LHCN-M2 (cell line): ENCODE data around the gene CYB5R3. TPM values are rescaled to one million over a fixed set of nuclear protein-coding genes. Genes with fewer than 3 reads are reported as not detected.

ENCODE experiments used
- DNase-seq: peaks from one replicate; pipeline ENCODE4 v3.0.0-alpha.2; 2012; ENCODE audit warnings: low read depth
- total RNA-seq: library from RNA; depleted of rRNA; stranded (reverse); fragments of >200 nt; gene quantifications from 2 replicates; pipeline ENCODE4 v1.2.3, GENCODE V29; 2014

Gene CYB5R3
- total RNA-seq, 1 experiment from 2014 or later, result 193 TPM

DNA sequence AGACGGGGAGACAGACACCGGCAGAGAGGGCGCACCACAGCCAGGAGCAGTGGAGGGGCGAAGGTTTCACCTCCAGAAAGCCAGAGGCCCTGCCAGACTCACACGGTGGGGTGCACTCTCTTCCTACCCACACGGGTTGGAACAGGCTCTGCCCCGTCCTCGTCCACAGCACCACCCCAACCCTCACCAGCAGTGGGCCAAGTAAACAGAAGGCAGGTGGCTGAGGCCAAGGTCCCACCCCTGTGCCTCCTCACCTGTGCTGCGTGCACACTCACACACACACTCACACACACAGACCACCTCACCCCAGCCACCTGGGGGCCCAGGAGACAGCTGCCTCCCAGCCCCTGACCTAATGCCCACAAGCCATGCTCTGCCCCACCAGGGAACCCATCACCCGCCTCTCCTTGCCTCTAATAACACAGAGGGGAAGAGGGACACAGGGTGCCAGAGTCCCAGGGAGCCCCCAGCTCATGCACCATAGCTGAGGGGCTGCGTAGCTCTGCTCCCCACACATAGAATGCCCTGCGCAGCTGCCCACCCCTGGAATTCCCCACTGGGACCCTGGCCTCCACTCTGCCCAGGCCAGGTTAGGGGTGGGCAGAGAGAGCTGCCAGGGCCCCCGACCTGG lies 3.1 kb downstream of the CYB5R3 start:
- peak; percentile 62 for DNase-seq

DNA sequence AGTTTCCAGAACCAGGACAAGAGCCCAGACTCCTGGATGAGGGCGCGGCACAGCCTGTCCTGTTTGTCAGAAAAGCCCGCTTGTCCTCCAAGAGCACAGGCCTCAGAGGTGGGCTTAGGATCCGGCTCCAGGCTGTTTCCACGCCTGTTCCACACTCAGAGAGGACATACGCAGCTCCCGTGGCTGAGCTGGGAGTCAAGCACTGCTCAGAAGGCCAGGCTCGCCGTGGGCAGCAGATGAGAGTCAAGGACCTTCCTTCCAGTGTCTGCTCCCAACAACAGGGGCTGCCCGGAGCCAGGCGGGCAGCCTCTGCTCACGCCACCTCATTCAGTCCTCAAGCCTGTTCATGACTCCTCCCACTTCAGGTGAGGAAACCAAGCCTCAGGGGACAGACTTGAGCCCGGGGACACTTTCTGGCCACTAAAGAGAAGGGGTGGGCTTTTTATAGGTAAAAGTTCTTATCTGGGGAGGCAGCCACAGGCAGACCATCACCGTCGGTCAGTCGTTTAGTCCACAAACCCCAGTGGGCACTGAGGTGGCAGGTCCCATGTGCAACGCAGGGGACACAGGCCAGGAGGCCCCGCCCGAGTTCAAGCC lies 3.8 kb downstream of the CYB5R3 start:
- no peak for DNase-seq

GRCh38 chr22:42644422-42645340 lies 4.5 kb downstream of the CYB5R3 start:
- DNase-seq, result peak; percentile 77

DNA sequence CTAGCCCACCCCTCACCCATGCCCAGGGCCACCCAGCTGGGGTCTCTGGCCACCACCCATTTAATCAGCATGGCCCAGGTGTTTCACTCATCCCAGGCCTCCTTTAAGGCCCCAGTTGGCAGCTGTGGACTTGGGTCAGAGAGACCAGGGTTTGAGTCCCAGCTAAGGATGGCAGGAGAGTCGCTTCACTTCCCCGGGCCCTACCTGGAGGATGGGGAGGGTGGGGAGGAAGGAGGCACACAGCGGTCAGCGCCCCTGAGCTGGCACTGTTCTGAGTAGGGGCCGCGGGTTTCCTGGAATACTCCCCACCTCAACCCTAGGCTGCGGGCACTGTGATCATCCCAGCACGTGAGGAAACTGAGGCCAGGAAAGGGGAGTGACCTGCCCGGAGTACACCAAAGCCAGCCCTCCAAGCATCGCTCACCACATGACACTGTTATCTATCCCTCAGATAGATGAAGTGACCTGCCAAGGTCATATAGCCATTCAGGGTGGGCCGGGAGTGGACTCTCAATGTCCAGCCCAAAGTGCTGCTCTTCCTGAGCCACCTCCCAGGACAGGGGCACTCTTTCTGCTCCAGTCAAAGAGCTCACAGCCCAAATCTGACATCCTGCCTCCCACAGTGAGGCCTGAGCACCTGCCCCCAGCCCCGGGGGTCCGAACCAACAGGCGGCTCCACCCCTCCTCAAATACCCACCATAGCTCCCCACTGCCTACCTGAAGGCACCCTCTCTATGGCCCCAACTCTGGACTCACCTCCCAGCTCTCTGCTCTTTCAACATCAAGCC lies 5.4 kb downstream of the CYB5R3 start:
- DNase-seq, result no peak

DNA sequence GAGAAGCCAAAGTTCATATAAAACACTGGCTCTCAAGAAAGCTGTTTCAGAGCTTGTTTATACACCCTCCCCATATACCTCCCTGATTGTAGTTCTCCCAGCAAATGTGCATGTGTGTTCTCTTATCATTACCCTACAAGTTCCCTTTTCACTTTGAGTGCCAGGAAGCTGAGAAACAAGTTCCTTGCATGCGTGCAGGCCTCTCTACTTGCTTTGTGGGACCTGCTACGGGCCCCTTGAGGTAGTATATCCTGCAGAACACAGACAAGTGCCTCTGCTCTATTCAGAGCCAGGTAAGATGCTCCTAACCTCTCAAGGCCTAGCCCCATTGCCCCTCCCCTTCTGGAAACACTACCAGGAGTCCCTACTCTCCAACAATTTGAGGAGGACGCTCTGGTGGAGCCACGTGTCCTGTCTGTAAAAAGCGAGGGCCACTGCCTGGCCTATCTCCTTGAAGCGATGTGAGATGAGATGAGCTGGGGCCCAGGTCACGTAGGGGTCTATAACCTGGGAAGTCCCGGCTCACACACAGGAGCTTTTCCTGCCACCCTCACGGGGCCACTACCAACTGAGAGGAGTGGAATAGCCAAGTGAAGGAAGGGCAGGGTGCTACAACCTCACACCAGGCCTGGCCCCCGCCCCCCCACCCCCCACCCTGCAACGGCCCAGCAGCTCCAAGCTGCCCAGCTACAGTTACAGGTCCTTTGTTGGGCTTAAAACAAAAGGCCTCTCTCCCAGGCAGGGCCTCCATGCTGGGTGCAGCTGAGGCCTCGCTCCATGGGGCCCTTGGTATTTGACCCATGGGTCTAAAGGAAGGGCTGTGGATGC lies 6.2 kb downstream of the CYB5R3 start:
- DNase-seq, result no peak

GRCh38 chr22:42641801-42642413 lies 7.3 kb downstream of the CYB5R3 start:
- peak; percentile 84 for DNase-seq

- peak; percentile 66 for DNase-seq
Observed at GRCh38 chr22:42639541-42640241, 9.5 kb downstream of the CYB5R3 start.

DNA sequence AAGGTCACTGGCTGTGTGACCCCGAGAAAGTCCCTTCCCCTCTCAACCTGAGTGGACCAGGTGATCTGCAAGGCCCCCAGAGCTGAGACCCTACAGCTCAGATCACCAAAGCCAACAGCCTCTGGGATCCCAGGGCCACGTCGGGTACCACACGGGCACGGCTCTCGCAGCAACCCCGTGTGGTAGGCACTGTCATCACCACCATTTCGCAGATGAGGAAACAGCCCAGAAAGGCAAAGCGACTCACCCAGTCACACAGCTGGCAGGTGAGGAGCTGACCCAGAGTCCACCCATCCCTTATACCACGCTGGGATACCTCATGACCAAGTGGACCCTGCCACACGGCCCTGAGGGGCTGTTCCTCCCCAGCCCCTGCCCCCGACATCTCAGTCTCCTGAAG lies 11.6 kb downstream of the CYB5R3 start:
- no peak for DNase-seq

GRCh38 chr22:42636506-42636905 lies 12.7 kb downstream of the CYB5R3 start:
- DNase-seq, result no peak

DNA sequence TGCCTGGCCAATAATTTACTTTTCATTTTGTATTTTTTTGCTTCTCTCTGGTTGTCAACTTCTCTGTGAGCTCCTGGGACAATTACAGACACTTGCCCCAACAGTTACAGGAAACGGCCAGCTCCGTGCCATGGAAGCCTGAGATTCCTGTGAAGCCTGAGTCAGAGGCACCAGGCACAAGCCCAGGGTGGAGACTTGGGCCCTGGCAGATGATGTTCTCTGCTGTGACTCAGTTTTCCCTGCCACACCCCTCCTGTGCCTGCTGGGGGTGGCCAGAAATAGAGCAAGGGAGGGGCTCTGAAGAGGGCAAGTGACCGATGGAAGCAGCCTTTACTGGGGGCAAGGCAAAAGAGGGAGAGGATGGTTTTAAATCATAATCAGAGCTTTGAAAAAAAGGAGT lies 13.7 kb downstream of the CYB5R3 start:
- DNase-seq, result peak; percentile 96

- DNase-seq, result no peak
Observed at GRCh38 chr22:42633013-42633412, 16.2 kb downstream of the CYB5R3 start.

- no peak for DNase-seq
Observed at GRCh38 chr22:42632096-42632495, 17.1 kb downstream of the CYB5R3 start.

DNA sequence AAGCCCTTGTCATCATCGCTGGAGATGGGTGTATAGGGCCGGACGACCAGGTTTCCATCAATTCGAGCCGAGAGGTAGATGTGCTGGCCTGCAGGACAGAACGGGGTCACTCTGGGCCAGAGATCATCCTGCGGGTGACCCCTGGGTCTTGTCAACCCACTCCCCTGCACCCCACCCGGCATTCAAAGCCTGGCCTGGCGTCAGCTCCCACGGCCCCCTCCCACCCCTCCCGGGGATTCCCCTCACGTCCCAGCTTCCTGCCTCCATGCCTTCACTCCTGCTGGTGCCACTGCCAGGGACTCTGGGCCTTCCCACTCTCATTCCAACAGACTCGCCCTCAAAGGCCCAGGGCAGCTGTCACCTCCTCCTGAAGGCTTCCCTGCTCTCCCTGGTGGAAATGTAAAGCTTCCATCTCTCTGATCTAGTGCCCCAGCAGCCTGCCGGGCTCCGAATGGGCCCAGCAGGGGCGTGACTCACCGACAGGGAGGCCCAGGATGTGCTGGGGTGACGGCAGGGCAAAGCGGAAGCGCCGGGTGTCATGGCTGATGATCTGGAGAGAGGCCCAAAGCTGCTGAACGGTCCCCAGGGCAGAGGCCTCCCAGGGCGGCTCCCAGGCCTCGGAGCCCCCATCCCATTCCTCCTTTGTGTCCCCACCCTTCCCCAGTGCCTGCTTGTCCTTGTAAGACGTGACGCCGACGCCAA lies 18.1 kb downstream of the CYB5R3 start:
- no peak for DNase-seq

- DNase-seq, result no peak
Observed at GRCh38 chr22:42630211-42630610, 19.0 kb downstream of the CYB5R3 start.

GRCh38 chr22:42627981-42628380 lies 21.2 kb downstream of the CYB5R3 start:
- DNase-seq, result no peak

GRCh38 chr22:42626951-42627625 lies 22.1 kb downstream of the CYB5R3 start:
- no peak for DNase-seq

- DNase-seq, result no peak
Observed at GRCh38 chr22:42626431-42626830, 22.8 kb downstream of the CYB5R3 start.

DNA sequence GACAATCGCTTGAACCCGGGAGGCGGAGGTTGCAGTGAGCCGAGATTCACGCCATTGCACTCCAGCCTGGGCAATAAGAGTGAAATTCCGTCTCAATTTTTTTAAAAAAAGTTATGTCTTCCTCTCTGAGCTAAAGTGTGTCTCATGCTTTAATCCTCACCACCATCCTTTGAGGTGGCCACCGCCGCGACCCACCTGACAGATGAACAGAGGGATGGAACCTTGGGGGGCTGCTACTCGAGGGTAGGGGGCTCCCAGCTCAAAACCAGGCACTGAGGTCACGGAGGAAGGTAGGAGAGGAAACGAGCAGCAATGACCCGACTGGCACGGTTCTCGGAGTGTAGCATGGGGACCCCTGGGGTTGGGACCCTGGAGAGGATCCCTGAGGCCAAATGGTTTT lies 23.8 kb downstream of the CYB5R3 start:
- no peak for DNase-seq
